BJ (cell line): Measurements from ENCODE around the gene TNNI2. TPM values are rescaled to one million over a fixed set of nuclear protein-coding genes. Genes with fewer than 3 reads are reported as not detected.

Experiments
- CTCF ChIA-PET: fragments of 350-600 bp; formaldehyde crosslinking; extraction: SDS; loops from one replicate; lab custom pipeline; 2021; ENCODE audit warnings: antibody characterized with exemption, inconsistent platforms; lab: Yijun Ruan, JAX
- POLR2A ChIA-PET: fragments of 300-600 bp; sonication (Branson Sonifier 250); formaldehyde crosslinking; extraction: SDS; loops from one replicate; lab custom pipeline; 2021; ENCODE audit warnings: antibody characterized with exemption; lab: Charles Lee
- DNase-seq: peaks from one replicate; pipeline ENCODE4 v3.0.0-alpha.2; 2011; ENCODE audit warnings: low read depth
- H3K27me3 ChIP-seq: 2 replicates; pipeline ENCODE4 v1.6.0; 2011; ENCODE audit warnings: low read length; ENCODE audit not compliant: control insufficient read depth, insufficient read depth
- H3K36me3 ChIP-seq: 2 replicates; pipeline ENCODE4 v1.5.1; 2011; ENCODE audit warnings: low read length; ENCODE audit not compliant: control insufficient read depth, insufficient read depth
- H3K4me3 ChIP-seq: 2 replicates; pipeline ENCODE4 v1.5.1; 2011; ENCODE audit warnings: low read depth, mild to moderate bottlenecking, control low read depth, low read length
- CTCF ChIP-seq: IDR thresholded peaks from 2 replicates; pipeline ENCODE4 v1.5.1; 2011; ENCODE audit warnings: low read depth, mild to moderate bottlenecking, control low read depth, inconsistent platforms, low read length, moderate library complexity; ENCODE audit not compliant: insufficient read depth
- polyA plus RNA-seq: library from polyadenylated mRNA; depleted of rRNA; stranded (reverse); fragments of >200 nt; gene quantifications from 2 replicates; pipeline ENCODE4 v1.2.3, GENCODE V29; 2011; rRNA removed
- small RNA-seq: library from RNA; depleted of rRNA; stranded (forward); fragments of <200 nt; gene quantifications from one replicate; pipeline ENCODE3, GENCODE V24; 2012; ENCODE audit warnings: low replicate concordance, low read depth; ENCODE audit not compliant: insufficient read length

TNNI2 gene
- polyA plus RNA-seq, 1 experiment: not detected

- Histone ChIP-seq H3K36me3 (no peaks in the 10 kb centered on the region), H3K27me3 (no peaks in the 10 kb centered on the region; the same call in 1 of the 2 replicates), H3K4me3 (no peak overlapping the region)
- POLR2A ChIA-PET: no interaction called here
- TF ChIP-seq CTCF: no peak
- no peak for DNase-seq
- CTCF ChIA-PET: interaction anchor here (1.5 to 2.1 kb wide), 4 partner anchors 28 to 263 kb away, joined by 3 to 8 read pairs (median 7); no protein-coding TSS in a partner anchor
Measured at GRCh38 chr11:1888811-1889210, 50.0 kb downstream of the TNNI2 start.

GRCh38 chr11:1889224-1889930 is 50.6 kb downstream of the TNNI2 start:
- DNase-seq: no peak
- Histone ChIP-seq H3K36me3 (no peaks in the 10 kb centered on the region), H3K27me3 (no peaks in the 10 kb centered on the region; the same call in 1 of the 2 replicates), H3K4me3 (no peak overlapping the region)
- no peak for TF ChIP-seq CTCF
- ChIA-PET CTCF (interaction anchor here (1.5 to 2.1 kb wide), 4 partner anchors 28 to 262 kb away, joined by 3 to 8 read pairs (median 7); no protein-coding TSS in a partner anchor), POLR2A (no interaction called here)

- Histone ChIP-seq H3K27me3 (no peaks in the 10 kb centered on the region), H3K4me3 (no peak overlapping the region), H3K36me3 (no peaks in the 10 kb centered on the region)
- no peak for DNase-seq
- TF ChIP-seq CTCF: no peak
- ChIA-PET CTCF (interaction anchor here (1.5 to 1.7 kb wide), 2 partner anchors 27 to 196 kb away, joined by 3 to 8 read pairs; no protein-coding TSS in a partner anchor), POLR2A (no interaction called here)
Measured at GRCh38 chr11:1889941-1890855, 51.4 kb downstream of the TNNI2 start.

Small RNA genes lying within 50 kb of the gene (small RNA-seq; reads per million reads assigned to genes)
- gene AC051649.1 (not detected), gene MIR4298 (not detected)

Other genes with a start within 250 kb of the TNNI2 start
- gene KRTAP5-2, start 240.7 kb upstream of the TNNI2 start, polyA plus RNA-seq: not detected in 2 replicates
- not detected in 2 replicates for gene KRTAP5-3, start 230.5 kb upstream of the TNNI2 start, polyA plus RNA-seq
- not detected in 2 replicates for gene KRTAP5-4, start 216.8 kb upstream of the TNNI2 start, polyA plus RNA-seq
- not detected in 2 replicates for gene KRTAP5-5, start 209.2 kb upstream of the TNNI2 start, polyA plus RNA-seq
- not detected in 2 replicates for gene KRTAP5-6, start 141.8 kb upstream of the TNNI2 start, polyA plus RNA-seq
- gene IFITM10, start 88.4 kb upstream of the TNNI2 start, polyA plus RNA-seq: 0.06 and 0.22 TPM in 2 replicates
- 89.9 and 206 TPM in 2 replicates for gene CTSD, start 75.1 kb upstream of the TNNI2 start, polyA plus RNA-seq
- not detected in 2 replicates for gene SYT8, start 4.0 kb upstream of the TNNI2 start, polyA plus RNA-seq
- gene LSP1, start 14.1 kb downstream of the TNNI2 start, polyA plus RNA-seq: not detected in 2 replicates
- not detected in 2 replicates for gene PRR33, start 52.9 kb downstream of the TNNI2 start, polyA plus RNA-seq
- not detected in 2 replicates for gene TNNT3, start 80.7 kb downstream of the TNNI2 start, polyA plus RNA-seq
- 39.8 and 43.5 TPM in 2 replicates for gene MRPL23, start 108.4 kb downstream of the TNNI2 start, polyA plus RNA-seq
- 1.7 and 1.9 TPM in 2 replicates for gene H19, start 158.9 kb downstream of the TNNI2 start, polyA plus RNA-seq